Activated CD4-positive, alpha-beta T cell treated with anti-CD3 and anti-CD28 coated beads for 1 hour (primary cell): ENCODE results near the gene CDKL2.
"Not testable (repeated sequence)": the region's sequence is repeated elsewhere in the genome, so short reads cannot be mapped to it uniquely, and the experiment has no call there.

Experiments
- DNase-seq: peaks from one replicate; pipeline ENCODE4 v3.0.0-alpha.2; 2020

The CDKL2 gene

GRCh38 chr4:75547647-75548387 lies 82.5 kb downstream of the CDKL2 start:
- no peak for DNase-seq

GRCh38 chr4:75545526-75545925 lies 84.8 kb downstream of the CDKL2 start:
- DNase-seq = no peak

- DNase-seq = no peak
Measured at GRCh38 chr4:75544870-75545269, 85.5 kb downstream of the CDKL2 start.

- not testable (repeated sequence) for DNase-seq
Measured at GRCh38 chr4:75544220-75544619, 86.1 kb downstream of the CDKL2 start.

GRCh38 chr4:75542824-75543223 lies 87.5 kb downstream of the CDKL2 start:
- no peak for DNase-seq

- not testable (repeated sequence) for DNase-seq
Measured at GRCh38 chr4:75537308-75537707, 93.0 kb downstream of the CDKL2 start.

GRCh38 chr4:75533926-75534325 lies 96.4 kb downstream of the CDKL2 start:
- not testable (repeated sequence) for DNase-seq

GRCh38 chr4:75533339-75533887 lies 96.9 kb downstream of the CDKL2 start:
- DNase-seq = not testable (repeated sequence)

GRCh38 chr4:75531536-75532143 lies 98.7 kb downstream of the CDKL2 start:
- not testable (repeated sequence) for DNase-seq

GRCh38 chr4:75530556-75531322 lies 99.6 kb downstream of the CDKL2 start:
- no peak for DNase-seq
